ENCODE data around the gene FOSL1.
A peak's percentile ranks its signal among the peaks of the same experiment; 100 is the strongest.

Gene FOSL1

DNA sequence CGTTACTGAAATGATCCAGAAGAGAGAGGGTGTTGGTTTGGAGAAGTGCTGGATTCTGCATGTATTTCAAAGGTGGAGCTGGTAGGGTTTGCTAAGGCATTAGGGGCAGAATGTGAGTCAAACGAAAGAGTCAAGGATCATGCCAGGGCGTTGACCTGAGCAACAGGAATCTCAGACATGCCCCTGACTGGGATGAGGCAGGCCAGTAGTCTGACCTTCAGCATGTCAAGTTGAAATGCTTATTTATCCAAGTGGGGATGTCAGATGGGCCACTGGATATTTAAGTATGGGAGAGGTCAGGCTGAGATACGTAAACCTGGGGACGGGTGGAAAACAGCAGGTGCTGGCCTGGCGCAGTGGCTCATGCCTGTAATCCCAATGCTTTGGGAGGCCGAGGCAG, 42.3 kb upstream of the FOSL1 start:
- H3K18ac ChIP-seq (ENCODE audit: low read length) = no peak overlapping the region
- H2BK5ac ChIP-seq (ENCODE audit: low read length) = no peak overlapping the region
- no peaks in the 10 kb centered on the region for H3K27me3 ChIP-seq (ENCODE audit: control insufficient read depth in 3 of 3, insufficient read depth in 3 of 3, low read depth in 1 of 3, low read length in 3 of 3)
- H3K27ac ChIP-seq (replicated peaks; ENCODE audit: low read length) = no peak overlapping the region
- H4K8ac ChIP-seq (ENCODE audit: low read depth, low read length) = peak overlapping the region; percentile 52
- H2BK15ac ChIP-seq (ENCODE audit: low read length) = no peak overlapping the region
- H3K23ac ChIP-seq (ENCODE audit: low read depth, low read length, poor library complexity) = no peak overlapping the region
- no peaks in the 10 kb centered on the region for H3K79me1 ChIP-seq (ENCODE audit: low read depth, low read length)
- no peak overlapping the region for H2BK120ac ChIP-seq (ENCODE audit: low read depth, low read length)
- no CpG with 5 or more reads among the region's 7 CpGs for WGBS, 2 donors (ENCODE audit: extremely low coverage in 2 of 2, insufficient read length in 2 of 2, insufficient replicate concordance in 1 of 2)
- no peak overlapping the region for H2AFZ ChIP-seq (ENCODE audit: low read length)
- no peak overlapping the region for H3K4me2 ChIP-seq (ENCODE audit: insufficient read depth, low read length, poor library complexity, severe bottlenecking)
- H2AK5ac ChIP-seq (ENCODE audit: low read depth, low read length) = no peak overlapping the region
- H3K4ac ChIP-seq (ENCODE audit: low read length) = no peak overlapping the region
- no peaks in the 10 kb centered on the region for H3K9me3 ChIP-seq (replicated peaks in 1 of 2; ENCODE audit: control insufficient read depth in 2 of 2, insufficient read depth in 1 of 2, low read depth in 1 of 2, low read length in 2 of 2)
- H2BK12ac ChIP-seq (ENCODE audit: low read length) = no peak overlapping the region
- peaks cover 18 to 22% of the 10 kb centered on the region in 2 donors for H3K4me1 ChIP-seq (ENCODE audit: control insufficient read depth in 2 of 2, insufficient read depth in 1 of 2, low read depth in 1 of 2, low read length in 2 of 2)
- no peak overlapping the region for H4K91ac ChIP-seq (ENCODE audit: low read depth, low read length, poor library complexity)
- no peak for DNase-seq (ENCODE audit: low spot score)
- H3K36me3 ChIP-seq (replicated peaks in 1 of 2; ENCODE audit: control insufficient read depth in 2 of 2, insufficient read depth in 2 of 2, low read length in 2 of 2) = no peaks in the 10 kb centered on the region
- H3K9ac ChIP-seq (ENCODE audit: low read depth, low read length, poor library complexity) = no peak overlapping the region
- no peak overlapping the region for H3K14ac ChIP-seq (ENCODE audit: low read length)
- no peak overlapping the region for H3K4me3 ChIP-seq (ENCODE audit: low read length in 2 of 2)

DNA sequence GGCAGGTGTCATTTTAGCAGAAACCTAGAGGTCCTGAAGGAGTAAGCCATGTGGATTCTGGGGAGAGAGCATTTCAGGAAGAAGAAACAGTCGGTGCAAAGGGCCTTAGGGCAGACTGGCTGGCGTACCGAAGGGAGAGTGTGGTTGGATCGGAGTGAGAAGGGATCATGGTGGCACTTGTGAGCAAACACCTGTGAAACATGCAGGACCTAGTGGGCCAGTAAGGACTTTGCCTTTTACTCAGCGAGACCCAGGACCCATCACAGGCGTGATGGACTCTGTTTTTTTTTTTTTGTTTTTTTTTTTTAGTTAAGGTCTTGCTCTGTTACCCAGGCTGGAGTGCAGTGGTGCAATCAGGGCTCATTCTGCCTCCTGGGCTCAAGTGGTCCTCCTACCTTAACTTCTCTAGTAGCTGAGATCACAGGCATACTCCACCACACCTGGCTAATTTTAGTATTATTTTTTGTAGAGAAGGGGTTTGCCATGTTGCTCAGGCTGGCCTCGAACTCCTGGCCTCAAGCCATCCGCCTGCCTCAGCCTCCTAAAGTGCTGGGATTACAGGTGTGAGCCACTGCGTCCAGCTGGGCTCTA, 41.6 kb upstream of the FOSL1 start:
- H2BK15ac ChIP-seq (ENCODE audit: low read length) = no peak overlapping the region
- no peak overlapping the region for H3K18ac ChIP-seq (ENCODE audit: low read length)
- no peaks in the 10 kb centered on the region for H3K36me3 ChIP-seq (replicated peaks in 1 of 2; ENCODE audit: control insufficient read depth in 2 of 2, insufficient read depth in 2 of 2, low read length in 2 of 2)
- H3K4ac ChIP-seq (ENCODE audit: low read length) = no peak overlapping the region
- H2BK12ac ChIP-seq (ENCODE audit: low read length) = no peak overlapping the region
- H2BK120ac ChIP-seq (ENCODE audit: low read depth, low read length) = no peak overlapping the region
- H2AK5ac ChIP-seq (ENCODE audit: low read depth, low read length) = no peak overlapping the region
- no CpG with 5 or more reads among the region's 9 CpGs for WGBS, 2 donors (ENCODE audit: extremely low coverage in 2 of 2, insufficient read length in 2 of 2, insufficient replicate concordance in 1 of 2)
- H4K91ac ChIP-seq (ENCODE audit: low read depth, low read length, poor library complexity) = no peak overlapping the region
- H3K27me3 ChIP-seq (ENCODE audit: control insufficient read depth in 3 of 3, insufficient read depth in 3 of 3, low read depth in 1 of 3, low read length in 3 of 3) = no peaks in the 10 kb centered on the region
- no peaks in the 10 kb centered on the region for H3K79me1 ChIP-seq (ENCODE audit: low read depth, low read length)
- no peaks in the 10 kb centered on the region for H3K9me3 ChIP-seq (replicated peaks in 1 of 2; ENCODE audit: control insufficient read depth in 2 of 2, insufficient read depth in 1 of 2, low read depth in 1 of 2, low read length in 2 of 2)
- no peak overlapping the region for H2BK5ac ChIP-seq (ENCODE audit: low read length)
- H3K4me1 ChIP-seq (ENCODE audit: control insufficient read depth in 2 of 2, insufficient read depth in 1 of 2, low read depth in 1 of 2, low read length in 2 of 2) = peaks cover 16 to 23% of the 10 kb centered on the region in 2 donors
- peak overlapping the region; percentile 58 for H2AFZ ChIP-seq (ENCODE audit: low read length)
- no peak overlapping the region for H3K4me2 ChIP-seq (ENCODE audit: insufficient read depth, low read length, poor library complexity, severe bottlenecking)
- H3K9ac ChIP-seq (ENCODE audit: low read depth, low read length, poor library complexity) = no peak overlapping the region
- no peak overlapping the region for H3K14ac ChIP-seq (ENCODE audit: low read length)
- no peak for DNase-seq (ENCODE audit: low spot score)
- no peak overlapping the region for H3K4me3 ChIP-seq (ENCODE audit: low read length in 2 of 2)
- H3K23ac ChIP-seq (ENCODE audit: low read depth, low read length, poor library complexity) = no peak overlapping the region
- no peak overlapping the region for H4K8ac ChIP-seq (ENCODE audit: low read depth, low read length)
- no peak overlapping the region for H3K27ac ChIP-seq (replicated peaks; ENCODE audit: low read length)

DNA sequence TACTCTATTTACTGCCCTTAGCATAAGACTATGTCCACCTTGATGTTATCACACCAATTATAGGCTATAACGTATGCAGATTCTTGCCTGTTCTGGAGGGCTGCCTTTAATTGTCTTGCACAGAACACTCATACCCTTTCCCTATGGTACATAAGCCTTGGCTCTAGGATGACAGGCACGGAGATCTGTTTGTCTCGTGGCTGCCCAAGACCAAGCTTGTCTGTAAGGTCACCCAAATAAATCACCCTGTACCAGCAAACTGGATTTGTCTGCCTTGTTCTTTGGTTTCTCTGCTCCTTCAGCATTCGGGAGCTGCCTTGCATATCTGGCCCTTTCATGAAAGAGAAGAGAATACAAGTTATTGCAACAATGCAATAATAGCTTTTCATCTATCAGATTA, 37.6 kb upstream of the FOSL1 start:
- no peaks in the 10 kb centered on the region for H3K79me1 ChIP-seq (ENCODE audit: low read depth, low read length)
- H4K8ac ChIP-seq (ENCODE audit: low read depth, low read length) = no peak overlapping the region
- no peaks in the 10 kb centered on the region for H3K27me3 ChIP-seq (ENCODE audit: control insufficient read depth in 3 of 3, insufficient read depth in 3 of 3, low read depth in 1 of 3, low read length in 3 of 3)
- no peak overlapping the region for H2BK120ac ChIP-seq (ENCODE audit: low read depth, low read length)
- H3K36me3 ChIP-seq (replicated peaks in 1 of 2; ENCODE audit: control insufficient read depth in 2 of 2, insufficient read depth in 2 of 2, low read length in 2 of 2) = no peaks in the 10 kb centered on the region
- peak overlapping the region; percentile 25 for H2AFZ ChIP-seq (ENCODE audit: low read length)
- WGBS, 2 donors (ENCODE audit: extremely low coverage in 2 of 2, insufficient read length in 2 of 2, insufficient replicate concordance in 1 of 2) = no CpG with 5 or more reads among the region's 4 CpGs
- H3K14ac ChIP-seq (ENCODE audit: low read length) = no peak overlapping the region
- no peaks in the 10 kb centered on the region for H3K9me3 ChIP-seq (replicated peaks in 1 of 2; ENCODE audit: control insufficient read depth in 2 of 2, insufficient read depth in 1 of 2, low read depth in 1 of 2, low read length in 2 of 2)
- no peak overlapping the region for H2BK15ac ChIP-seq (ENCODE audit: low read length)
- H3K23ac ChIP-seq (ENCODE audit: low read depth, low read length, poor library complexity) = no peak overlapping the region
- H4K91ac ChIP-seq (ENCODE audit: low read depth, low read length, poor library complexity) = no peak overlapping the region
- H3K4me3 ChIP-seq (ENCODE audit: low read length in 2 of 2) = no peak overlapping the region
- no peak overlapping the region for H2BK5ac ChIP-seq (ENCODE audit: low read length)
- H2AK5ac ChIP-seq (ENCODE audit: low read depth, low read length) = no peak overlapping the region
- no peak overlapping the region for H3K4me2 ChIP-seq (ENCODE audit: insufficient read depth, low read length, poor library complexity, severe bottlenecking)
- H3K18ac ChIP-seq (ENCODE audit: low read length) = no peak overlapping the region
- peaks cover 0 to 4% of the 10 kb centered on the region in 2 donors for H3K4me1 ChIP-seq (ENCODE audit: control insufficient read depth in 2 of 2, insufficient read depth in 1 of 2, low read depth in 1 of 2, low read length in 2 of 2)
- peak overlapping the region; percentile 21 for H3K9ac ChIP-seq (ENCODE audit: low read depth, low read length, poor library complexity)
- no peak overlapping the region for H3K4ac ChIP-seq (ENCODE audit: low read length)
- H2BK12ac ChIP-seq (ENCODE audit: low read length) = no peak overlapping the region
- no peak for DNase-seq (ENCODE audit: low spot score)
- no peak overlapping the region for H3K27ac ChIP-seq (replicated peaks; ENCODE audit: low read length)

DNA sequence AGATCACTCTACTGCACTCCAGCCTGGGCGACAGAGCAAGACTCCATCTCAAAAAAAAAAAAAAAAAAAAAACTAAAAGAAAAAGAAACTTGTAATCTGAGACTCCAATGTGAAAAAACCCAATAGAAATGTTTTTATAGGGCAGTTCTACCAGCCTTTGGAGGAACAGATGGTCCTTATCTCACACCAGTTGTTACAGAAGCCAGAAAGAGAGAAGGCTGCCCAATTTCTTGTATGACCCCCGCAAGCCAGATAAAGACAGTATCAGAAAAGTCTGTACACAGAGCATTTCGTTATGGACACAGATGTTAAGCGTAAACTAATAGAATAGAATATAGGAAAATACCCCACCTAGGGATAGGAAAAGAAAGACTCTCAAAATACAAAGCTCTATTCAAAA, 33.8 kb upstream of the FOSL1 start:
- Histone ChIP-seq H2BK5ac (ENCODE audit: low read length) (no peak overlapping the region), H3K14ac (ENCODE audit: low read length) (no peak overlapping the region), H4K8ac (ENCODE audit: low read depth, low read length) (no peak overlapping the region), H3K4me3 (ENCODE audit: low read length in 2 of 2) (no peak overlapping the region), H3K4me1 (ENCODE audit: control insufficient read depth in 2 of 2, insufficient read depth in 1 of 2, low read depth in 1 of 2, low read length in 2 of 2) (peaks cover 0 to 11% of the 10 kb centered on the region in 2 donors), H3K23ac (ENCODE audit: low read depth, low read length, poor library complexity) (no peak overlapping the region), H2AK5ac (ENCODE audit: low read depth, low read length) (no peak overlapping the region), H3K79me1 (ENCODE audit: low read depth, low read length) (no peaks in the 10 kb centered on the region), H3K36me3 (replicated peaks in 1 of 2; ENCODE audit: control insufficient read depth in 2 of 2, insufficient read depth in 2 of 2, low read length in 2 of 2) (no peaks in the 10 kb centered on the region), H3K27me3 (ENCODE audit: control insufficient read depth in 3 of 3, insufficient read depth in 3 of 3, low read depth in 1 of 3, low read length in 3 of 3) (no peaks in the 10 kb centered on the region), H4K91ac (ENCODE audit: low read depth, low read length, poor library complexity) (no peak overlapping the region), H3K4ac (ENCODE audit: low read length) (no peak overlapping the region), H3K9ac (ENCODE audit: low read depth, low read length, poor library complexity) (no peak overlapping the region), H2BK120ac (ENCODE audit: low read depth, low read length) (no peak overlapping the region), H3K27ac (replicated peaks; ENCODE audit: low read length) (no peak overlapping the region), H3K4me2 (ENCODE audit: insufficient read depth, low read length, poor library complexity, severe bottlenecking) (no peak overlapping the region), H2BK15ac (ENCODE audit: low read length) (no peak overlapping the region), H3K9me3 (replicated peaks in 1 of 2; ENCODE audit: control insufficient read depth in 2 of 2, insufficient read depth in 1 of 2, low read depth in 1 of 2, low read length in 2 of 2) (no peaks in the 10 kb centered on the region), H3K18ac (ENCODE audit: low read length) (no peak overlapping the region), H2BK12ac (ENCODE audit: low read length) (no peak overlapping the region), H2AFZ (ENCODE audit: low read length) (no peak overlapping the region)
- no CpG with 5 or more reads among the region's 4 CpGs for whole genome bisulfite sequencing, 2 donors (ENCODE audit: extremely low coverage in 2 of 2, insufficient read length in 2 of 2, insufficient replicate concordance in 1 of 2)
- DNase-seq (ENCODE audit: low spot score) = no peak
